Hindlimb muscle (tissue), 1 donor: ENCODE results near the gene THSD4. TPM values are rescaled to one million over a fixed set of nuclear protein-coding genes. Genes with fewer than 3 reads are reported as not detected.

Experiments used
- DNase-seq: peaks from one replicate; pipeline ENCODE4 v3.0.0-alpha.2; 2013
- polyA plus RNA-seq: library from polyadenylated mRNA; unstranded; fragments of 120-200 nt; gene quantifications from one replicate; pipeline ENCODE4 v1.2.1, GENCODE V29; 2013; ENCODE audit not compliant: insufficient read length

The THSD4 gene
- polyA plus RNA-seq, 1 donor: 17.5 TPM

- no peak for DNase-seq
These were observed 217.2 kb downstream of the THSD4 start for GRCh38 chr15:71332431-71333004.

GRCh38 chr15:71333136-71333700 is 217.9 kb downstream of the THSD4 start:
- DNase-seq: no peak

GRCh38 chr15:71333839-71334238 is 218.6 kb downstream of the THSD4 start:
- DNase-seq: no peak

- no peak for DNase-seq
These were observed 219.2 kb downstream of the THSD4 start for GRCh38 chr15:71334434-71334833.

GRCh38 chr15:71334873-71335272 is 219.6 kb downstream of the THSD4 start:
- DNase-seq: no peak

- no peak for DNase-seq
These were observed 220.3 kb downstream of the THSD4 start for GRCh38 chr15:71335591-71335990.

- no peak for DNase-seq
These were observed 221.4 kb downstream of the THSD4 start for GRCh38 chr15:71336671-71337070.

GRCh38 chr15:71337197-71337845 is 222.1 kb downstream of the THSD4 start:
- no peak for DNase-seq

GRCh38 chr15:71338265-71338664 is 223.0 kb downstream of the THSD4 start:
- DNase-seq: no peak

GRCh38 chr15:71338827-71339542 is 223.7 kb downstream of the THSD4 start:
- DNase-seq: no peak

- DNase-seq: no peak
These were observed 226.7 kb downstream of the THSD4 start for GRCh38 chr15:71341811-71342550.

GRCh38 chr15:71342658-71343057 is 227.4 kb downstream of the THSD4 start:
- DNase-seq: no peak

- DNase-seq: no peak
These were observed 229.0 kb downstream of the THSD4 start for GRCh38 chr15:71344316-71344715.

GRCh38 chr15:71345186-71345585 is 229.9 kb downstream of the THSD4 start:
- no peak for DNase-seq

- no peak for DNase-seq
These were observed 231.2 kb downstream of the THSD4 start for GRCh38 chr15:71346464-71346863.

- no peak for DNase-seq
These were observed 233.3 kb downstream of the THSD4 start for GRCh38 chr15:71348597-71348996.

- DNase-seq: no peak
These were observed 234.1 kb downstream of the THSD4 start for GRCh38 chr15:71349336-71349735.

GRCh38 chr15:71349736-71350526 is 234.7 kb downstream of the THSD4 start:
- DNase-seq: no peak

- DNase-seq: no peak
These were observed 235.5 kb downstream of the THSD4 start for GRCh38 chr15:71350622-71351378.

GRCh38 chr15:71352125-71352524 is 236.9 kb downstream of the THSD4 start:
- no peak for DNase-seq

GRCh38 chr15:71352765-71353164 is 237.5 kb downstream of the THSD4 start:
- no peak for DNase-seq
